SJSA1 (cell line): ENCODE data around the gene ZNF337. TPM values are rescaled to one million over a fixed set of nuclear protein-coding genes. Genes with fewer than 3 reads are reported as not detected.
"Not testable (repeated sequence)": the region's sequence is repeated elsewhere in the genome, so short reads cannot be mapped to it uniquely, and the experiment has no call there.

Source experiments
- DNase-seq, 2 experiments: peaks; one replicate each; pipeline ENCODE4 v3.0.0-alpha.2; 2015 to 2020; ENCODE audit warnings: low spot score in 2 of 2, low read depth in 1 of 2
- H3K27ac ChIP-seq: fragments of 250-450 bp; sonication (Bioruptor Pico); 2 replicates; pipeline ENCODE4 v1.5.1; 2020; ENCODE audit warnings: mild to moderate bottlenecking, moderate library complexity
- H3K27me3 ChIP-seq: fragments of 250-450 bp; sonication (Bioruptor Pico); replicated peaks from 2 replicates; pipeline ENCODE4 v1.5.1; 2020; ENCODE audit warnings: mild to moderate bottlenecking, moderate library complexity
- H3K36me3 ChIP-seq: fragments of 250-450 bp; sonication (Bioruptor Pico); 2 replicates; pipeline ENCODE4 v1.5.1; 2020; ENCODE audit warnings: mild to moderate bottlenecking
- H3K4me1 ChIP-seq: fragments of 250-450 bp; sonication (Bioruptor Pico); replicated peaks from 2 replicates; pipeline ENCODE4 v1.6.1; 2021; ENCODE audit warnings: mild to moderate bottlenecking
- H3K4me3 ChIP-seq: fragments of 250-450 bp; sonication (Bioruptor Pico); 2 replicates; pipeline ENCODE4 v1.5.1; 2020; ENCODE audit warnings: mild to moderate bottlenecking
- H3K9me3 ChIP-seq: fragments of 250-450 bp; sonication (Bioruptor Pico); replicated peaks from 2 replicates; pipeline ENCODE4 v1.5.1; 2020; ENCODE audit warnings: mild to moderate bottlenecking
- total RNA-seq: library from RNA; depleted of rRNA; stranded (reverse); fragments of >200 nt; shearing (Covaris generic); gene quantifications from 2 replicates; pipeline ENCODE4 v1.2.3, GENCODE V29; 2014; rRNA removed

The ZNF337 gene
- total RNA-seq, 1 experiment from 2014 or later, result 8.2 TPM

- H3K4me3 ChIP-seq, result no peak overlapping the region
- no peak overlapping the region for H3K27ac ChIP-seq
- H3K27me3 ChIP-seq, result no peaks in the 10 kb centered on the region
- no peak for DNase-seq
- no peaks in the 10 kb centered on the region for H3K9me3 ChIP-seq
- H3K36me3 ChIP-seq, result no peaks in the 10 kb centered on the region
- peaks cover 5% of the 10 kb centered on the region; the same call in 1 of the 2 replicates for H3K4me1 ChIP-seq
These were observed 63.5 kb downstream of the ZNF337 start for GRCh38 chr20:25632940-25633790.

DNA sequence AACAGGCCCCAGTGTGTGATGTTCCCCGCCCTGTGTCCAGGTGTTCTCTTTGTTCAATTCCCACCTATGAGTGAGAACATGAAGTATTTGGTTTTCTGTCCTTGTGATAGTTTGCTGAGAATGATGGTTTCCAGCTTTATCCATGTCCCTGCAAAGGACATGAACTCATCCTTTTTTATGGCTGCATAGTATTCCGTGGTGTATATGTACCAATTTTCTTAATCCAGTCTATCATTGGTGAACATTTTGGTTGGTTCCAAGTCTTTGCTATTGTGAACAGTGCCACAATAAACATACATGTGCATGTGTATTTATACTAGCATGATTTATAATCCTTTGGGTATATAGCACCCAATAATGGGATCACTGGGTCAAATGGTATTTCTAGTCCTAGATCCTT lies 66.0 kb downstream of the ZNF337 start:
- H3K27ac ChIP-seq, H3K4me3 ChIP-seq, H3K9me3 ChIP-seq, H3K36me3 ChIP-seq, H3K4me1 ChIP-seq, H3K27me3 ChIP-seq, DNase-seq: not testable (repeated sequence)

GRCh38 chr20:25629816-25630499 lies 66.7 kb downstream of the ZNF337 start:
- no peaks in the 10 kb centered on the region for H3K9me3 ChIP-seq
- DNase-seq, result no peak
- H3K27ac ChIP-seq, result no peak overlapping the region
- H3K27me3 ChIP-seq, result no peaks in the 10 kb centered on the region
- H3K36me3 ChIP-seq, result no peaks in the 10 kb centered on the region
- peaks cover 6% of the 10 kb centered on the region for H3K4me1 ChIP-seq
- H3K4me3 ChIP-seq, result no peak overlapping the region

DNA sequence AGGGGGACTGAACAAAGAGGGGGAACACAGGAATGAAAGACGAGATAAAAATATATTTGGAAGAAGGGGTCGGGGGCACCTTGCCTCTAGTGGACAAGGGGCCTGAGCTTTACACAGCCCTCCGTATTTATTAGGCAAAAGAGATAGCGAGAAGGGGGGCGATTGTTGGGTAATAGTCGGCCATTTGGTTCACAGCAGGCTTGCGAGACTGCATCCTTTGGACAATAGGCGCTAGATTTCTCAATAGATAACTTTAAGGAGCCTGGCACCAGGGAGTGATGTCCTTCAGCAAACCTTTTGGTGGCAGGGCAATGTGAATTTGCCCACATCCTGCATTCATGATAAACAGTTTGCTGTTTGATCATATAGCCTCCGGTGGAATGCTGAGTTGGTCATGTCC lies 69.9 kb downstream of the ZNF337 start:
- H3K27ac ChIP-seq, result no peak overlapping the region
- no peak overlapping the region for H3K4me3 ChIP-seq
- no peak for DNase-seq
- H3K4me1 ChIP-seq, result peaks cover 18% of the 10 kb centered on the region
- no peaks in the 10 kb centered on the region for H3K27me3 ChIP-seq
- H3K36me3 ChIP-seq, result peaks cover 8% of the 10 kb centered on the region
- no peaks in the 10 kb centered on the region for H3K9me3 ChIP-seq

GRCh38 chr20:25624500-25624939 lies 72.1 kb downstream of the ZNF337 start:
- no peaks in the 10 kb centered on the region for H3K27me3 ChIP-seq
- H3K9me3 ChIP-seq, result no peaks in the 10 kb centered on the region
- H3K36me3 ChIP-seq, result peaks cover 8% of the 10 kb centered on the region
- peak overlapping the region; percentile 83 for H3K4me3 ChIP-seq
- peak overlapping the region; percentile 86 for H3K27ac ChIP-seq
- DNase-seq, result no peak
- H3K4me1 ChIP-seq, result peaks cover 18% of the 10 kb centered on the region

Other genes starting within 250 kb of the ZNF337 start
- gene NINL, start 111.3 kb downstream of the ZNF337 start, total RNA-seq, result 10.7 and 14.3 TPM in 2 replicates
- gene NANP, start 72.8 kb downstream of the ZNF337 start, total RNA-seq, result 7.6 and 9.8 TPM in 2 replicates